Activated CD8-positive, alpha-beta memory T cell treated with anti-CD3 and anti-CD28 coated beads, Interleukin-2, amount 50 U/mL, for 48 hours (primary cell): ENCODE results near the gene UGT1A5.
"Not testable (repeated sequence)": the region's sequence is repeated elsewhere in the genome, so short reads cannot be mapped to it uniquely, and the experiment has no call there.

ENCODE experiments used
- DNase-seq: peaks from one replicate; pipeline ENCODE4 v3.0.0-alpha.2; 2020

The UGT1A5 gene

GRCh38 chr2:233698740-233699139 lies 14.0 kb upstream of the UGT1A5 start:
- no peak for DNase-seq

- no peak for DNase-seq
These were observed 13.2 kb upstream of the UGT1A5 start for GRCh38 chr2:233699424-233700027.

GRCh38 chr2:233700028-233700635 lies 12.6 kb upstream of the UGT1A5 start:
- no peak for DNase-seq

- not testable (repeated sequence) for DNase-seq
These were observed 11.9 kb upstream of the UGT1A5 start for GRCh38 chr2:233700842-233701241.

GRCh38 chr2:233702238-233702637 lies 10.5 kb upstream of the UGT1A5 start:
- DNase-seq: no peak

GRCh38 chr2:233705911-233706506 lies 6.7 kb upstream of the UGT1A5 start:
- no peak for DNase-seq

- DNase-seq: no peak
These were observed 6.0 kb upstream of the UGT1A5 start for GRCh38 chr2:233706720-233707119.

GRCh38 chr2:233707940-233708644 lies 4.6 kb upstream of the UGT1A5 start:
- DNase-seq: no peak

GRCh38 chr2:233708942-233709341 lies 3.8 kb upstream of the UGT1A5 start:
- DNase-seq: no peak

GRCh38 chr2:233711312-233712008 lies 1.2 kb upstream of the UGT1A5 start:
- peak; percentile 87 for DNase-seq

- DNase-seq: no peak
These were observed 532 bp downstream of the UGT1A5 start for GRCh38 chr2:233713262-233713615.

GRCh38 chr2:233714121-233714520 lies 1.4 kb downstream of the UGT1A5 start:
- no peak for DNase-seq

- no peak for DNase-seq
These were observed 5.8 kb downstream of the UGT1A5 start, which contains the start of gene UGT1A4 for GRCh38 chr2:233718552-233718951. UGT1A4 (plus strand) TSS chr2:233718736; CDS start chr2:233718821, 85 bp downstream.

- no peak for DNase-seq
These were observed 16.1 kb downstream of the UGT1A5 start, which contains the start of gene UGT1A3 for GRCh38 chr2:233728723-233729301. UGT1A3 (plus strand) TSS chr2:233729042; CDS start chr2:233729127, 85 bp downstream.

- DNase-seq: not testable (repeated sequence)
These were observed 24.4 kb downstream of the UGT1A5 start for GRCh38 chr2:233736868-233737653.

GRCh38 chr2:233740870-233741269 lies 28.2 kb downstream of the UGT1A5 start:
- no peak for DNase-seq

GRCh38 chr2:233743464-233744259 lies 31.0 kb downstream of the UGT1A5 start:
- no peak for DNase-seq

- DNase-seq: no peak
These were observed 32.5 kb downstream of the UGT1A5 start for GRCh38 chr2:233745073-233745755.

GRCh38 chr2:233745838-233746237 lies 33.1 kb downstream of the UGT1A5 start:
- not testable (repeated sequence) for DNase-seq
